GM19324 (cell line): ENCODE data around the gene CELSR1.

ENCODE experiments used
- ATAC-seq: cut with Tn5 transposase; IDR thresholded peaks from one replicate; pipeline ENCODE4 v1.9.1; 2021; ENCODE audit warnings: mild to moderate bottlenecking, moderate library complexity; ENCODE audit not compliant: unreplicated experiment, low FRiP score

Gene CELSR1

DNA sequence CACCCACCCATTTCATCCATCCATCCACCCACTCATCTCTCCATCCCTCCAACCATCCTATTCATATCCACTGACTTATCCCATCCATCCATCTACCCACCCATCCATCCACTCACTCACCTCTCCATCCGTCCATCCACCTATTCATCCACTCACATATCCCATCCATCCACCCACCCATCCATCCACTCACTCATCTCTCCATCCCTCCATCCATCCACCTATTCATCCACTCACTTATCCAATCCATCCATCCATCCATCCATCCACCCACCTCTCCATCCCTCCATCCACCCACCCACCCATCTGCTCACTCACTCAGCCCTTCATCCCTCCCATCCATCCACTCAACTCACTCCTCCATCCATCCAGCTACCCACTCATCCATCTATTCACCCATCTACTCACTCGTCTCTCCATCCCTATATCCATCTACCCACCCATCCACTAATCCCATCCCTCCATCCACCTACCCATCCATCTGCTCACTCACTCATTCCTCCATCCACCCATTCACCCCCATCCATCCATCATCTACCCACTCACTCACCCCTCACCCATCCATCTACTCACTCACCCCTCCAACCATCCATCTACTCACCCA lies 165.7 kb downstream of the CELSR1 start:
- ATAC-seq: no peak

- ATAC-seq: no peak
Observed at GRCh38 chr22:46370584-46371291, 166.7 kb downstream of the CELSR1 start.

GRCh38 chr22:46369716-46370583 lies 167.5 kb downstream of the CELSR1 start:
- ATAC-seq: no peak

- ATAC-seq: no peak
Observed at GRCh38 chr22:46368871-46369715, 168.3 kb downstream of the CELSR1 start.

GRCh38 chr22:46368422-46368821 lies 169.0 kb downstream of the CELSR1 start:
- no peak for ATAC-seq

- ATAC-seq: no peak
Observed at GRCh38 chr22:46367707-46368191, 169.7 kb downstream of the CELSR1 start.

GRCh38 chr22:46366801-46367706 lies 170.4 kb downstream of the CELSR1 start:
- ATAC-seq: no peak

DNA sequence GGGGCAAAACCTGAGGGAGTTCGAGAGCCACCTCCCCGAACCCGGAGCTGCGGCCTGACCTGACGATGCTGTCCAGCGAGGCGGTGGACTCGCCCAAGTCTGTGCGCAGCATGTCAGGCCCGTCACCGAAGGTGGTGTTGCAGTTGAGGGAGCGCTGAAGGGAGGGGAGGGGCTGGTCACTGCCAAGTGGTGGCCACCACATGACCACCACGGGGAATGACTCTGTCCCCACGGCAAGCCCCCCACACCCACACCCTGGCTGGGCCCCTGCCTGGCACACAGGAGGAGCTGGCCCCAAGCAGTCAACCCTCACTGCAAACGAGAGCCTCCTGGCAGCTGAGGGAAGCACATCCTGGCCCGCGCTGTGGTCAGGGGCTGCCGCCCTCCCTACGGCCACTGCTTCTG lies 171.1 kb downstream of the CELSR1 start:
- ATAC-seq: no peak

DNA sequence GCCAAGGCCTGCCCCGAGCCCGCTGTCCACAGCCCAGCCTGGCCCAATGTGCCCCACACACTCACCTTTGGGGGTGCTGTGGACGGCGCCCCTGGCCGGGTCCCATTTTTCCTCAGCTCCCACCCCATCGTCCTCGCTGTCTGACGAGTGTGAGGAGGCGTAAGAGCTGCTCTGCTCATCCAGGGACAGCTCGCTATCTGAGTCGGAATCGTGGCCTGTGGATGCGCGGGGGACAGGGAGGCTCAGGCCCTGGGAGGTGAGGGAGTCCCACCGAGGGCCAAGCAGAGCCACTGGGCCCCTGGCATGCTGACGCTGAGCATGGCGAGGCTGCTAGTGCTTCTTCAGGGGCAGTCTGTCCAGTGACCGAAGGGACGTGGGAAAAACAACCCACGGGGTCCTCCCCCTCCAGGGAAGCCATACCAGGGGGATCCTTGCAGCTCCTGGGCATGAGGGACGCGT lies 172.2 kb downstream of the CELSR1 start:
- ATAC-seq: no peak

DNA sequence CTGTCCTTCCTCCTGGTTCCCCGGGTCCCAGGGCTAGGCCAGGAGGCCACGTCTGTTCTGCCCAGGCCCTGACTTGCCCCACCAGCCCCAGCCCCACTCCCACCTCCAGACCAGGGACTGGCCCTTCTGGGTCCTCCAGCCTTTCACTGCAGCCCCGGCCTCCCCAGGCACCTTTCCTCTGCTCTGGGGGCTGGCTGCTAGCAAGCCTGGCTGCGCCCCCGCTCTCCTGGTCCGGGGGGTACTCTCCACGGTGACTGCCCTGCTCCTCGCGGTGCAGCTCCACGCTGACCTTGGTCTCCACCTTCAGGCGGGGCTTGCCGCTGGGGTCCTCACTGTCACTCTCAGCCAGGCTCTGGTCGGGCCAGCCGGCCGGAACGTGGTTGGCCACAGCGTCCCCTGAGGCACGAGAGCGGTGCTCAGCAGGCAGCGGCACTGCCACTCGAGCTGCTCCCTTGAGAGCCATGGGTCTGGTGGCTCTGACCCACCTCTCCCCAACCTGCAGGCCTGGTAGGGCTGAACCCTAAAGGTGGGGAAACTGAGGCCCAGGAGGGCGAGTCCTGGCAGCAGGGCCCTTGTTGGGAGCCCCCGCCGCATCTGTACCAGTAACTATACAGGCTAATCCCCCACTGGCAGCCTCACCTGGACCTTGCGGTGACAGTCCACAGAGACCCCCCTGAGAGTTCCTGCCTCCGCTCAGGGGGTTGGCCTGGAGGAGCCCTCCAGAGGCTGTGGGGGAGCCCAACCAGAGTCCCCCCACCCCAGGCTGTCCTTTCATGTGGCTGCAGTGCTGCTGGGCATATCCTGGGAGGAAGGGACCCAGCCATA lies 172.9 kb downstream of the CELSR1 start:
- no peak for ATAC-seq

GRCh38 chr22:46363611-46364321 lies 173.7 kb downstream of the CELSR1 start:
- no peak for ATAC-seq

DNA sequence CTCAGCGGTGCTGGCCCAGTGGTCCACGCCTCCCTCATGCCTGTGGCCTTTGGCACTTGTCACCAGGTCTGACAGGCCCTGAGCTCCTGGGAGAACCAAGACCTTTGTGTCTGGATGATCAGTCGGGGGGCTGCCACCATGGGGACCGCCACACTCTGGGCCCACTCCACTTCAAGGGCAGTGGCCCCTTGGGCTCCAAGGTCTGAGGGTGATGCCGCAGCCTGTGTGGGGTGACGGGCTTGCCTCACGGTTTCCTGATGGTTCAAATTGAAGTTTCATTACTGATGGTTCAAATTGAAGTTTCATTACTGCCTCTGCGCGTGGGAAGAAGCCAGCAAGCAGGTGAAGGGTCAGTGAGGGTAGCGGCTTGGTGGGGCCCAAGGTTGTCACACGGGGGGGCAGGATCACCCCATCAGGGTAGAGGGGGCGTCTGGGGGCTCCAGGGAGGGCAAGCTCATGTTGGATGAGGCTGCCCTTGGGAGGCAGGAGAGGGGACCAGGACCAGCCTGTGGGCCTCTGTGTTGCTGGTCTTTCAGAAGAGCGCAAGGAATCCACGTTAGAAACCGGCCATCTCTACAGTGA lies 174.4 kb downstream of the CELSR1 start:
- ATAC-seq: no peak

- ATAC-seq: no peak
Observed at GRCh38 chr22:46362203-46362933, 175.1 kb downstream of the CELSR1 start.

GRCh38 chr22:46361826-46362202 lies 175.6 kb downstream of the CELSR1 start:
- ATAC-seq: no peak

DNA sequence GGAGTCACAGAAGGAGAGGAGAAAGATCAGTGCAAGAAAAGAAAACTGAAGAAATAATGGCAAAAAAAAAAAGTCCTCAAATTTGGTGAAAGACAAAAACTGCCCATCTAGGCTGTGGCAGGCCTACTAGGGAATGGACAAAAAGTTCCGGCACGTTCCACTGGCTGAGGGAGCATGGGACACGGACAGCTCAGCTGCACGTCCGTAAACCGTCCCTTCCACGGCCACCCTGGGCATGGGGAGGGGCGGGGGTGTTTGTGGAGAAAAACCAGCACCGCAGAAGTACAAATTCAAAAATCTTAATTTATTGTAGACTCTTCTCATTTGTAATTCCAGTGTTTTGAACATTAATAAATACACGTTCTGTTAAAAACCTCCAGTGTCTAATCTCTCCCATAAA lies 176.5 kb downstream of the CELSR1 start:
- no peak for ATAC-seq

DNA sequence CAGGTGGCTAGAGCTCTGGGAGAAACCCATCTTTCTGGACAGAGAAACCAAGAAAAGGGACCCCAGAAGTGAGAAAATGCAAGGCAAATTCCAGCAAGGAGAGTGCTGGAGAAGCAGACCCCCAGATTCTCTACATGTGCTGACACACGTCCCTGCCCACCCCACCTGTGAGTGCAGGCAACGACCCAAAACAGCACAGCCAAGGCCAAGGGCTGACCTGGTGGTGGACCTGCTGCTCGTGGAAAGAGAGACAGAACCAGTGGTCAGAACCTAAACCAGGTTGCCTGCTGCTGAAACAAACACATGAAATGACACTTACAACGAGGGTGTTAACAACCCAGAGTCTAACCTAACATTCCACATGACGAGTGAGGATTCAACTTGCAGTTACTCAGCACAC lies 177.3 kb downstream of the CELSR1 start:
- no peak for ATAC-seq

DNA sequence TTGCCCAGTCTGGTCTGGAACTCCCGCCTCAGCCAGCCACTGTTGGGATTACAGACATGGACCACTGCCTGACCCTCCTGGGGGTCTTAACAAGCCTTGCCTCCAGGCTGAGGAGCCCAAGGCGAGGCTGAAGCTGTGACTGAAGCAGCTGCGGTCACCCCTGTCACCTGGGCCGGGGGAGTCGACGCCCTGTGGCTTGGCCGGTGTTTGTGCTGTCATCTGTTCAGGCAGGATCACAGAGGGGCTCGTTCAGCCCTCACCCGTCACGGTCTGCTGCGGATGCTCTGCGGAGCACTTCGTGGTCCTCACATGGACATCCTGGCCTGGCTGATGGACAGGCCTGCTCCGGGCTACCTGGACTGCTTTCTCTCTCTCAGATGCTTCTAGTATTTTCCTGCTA lies 178.1 kb downstream of the CELSR1 start:
- no peak for ATAC-seq
